IPS-18c (cell line): ENCODE results near the gene ACAP3.

Experiments used
- H3K4me3 ChIP-seq: 2 replicates; pipeline ENCODE4 v1.7.0; 2013; ENCODE audit warnings: low read depth, mild to moderate bottlenecking, low read length, moderate library complexity; ENCODE audit not compliant: insufficient read depth
- H3K9me3 ChIP-seq: one replicate; pipeline ENCODE4 v1.6.1; 2013; ENCODE audit warnings: mild to moderate bottlenecking, low read length, moderate library complexity; ENCODE audit not compliant: control insufficient read depth, insufficient read depth

ACAP3 gene

GRCh38 chr1:1297802-1298424 is 9.8 kb downstream of the ACAP3 start:
- no peak overlapping the region for H3K4me3 ChIP-seq
- H3K9me3 ChIP-seq = no peaks in the 10 kb centered on the region

DNA sequence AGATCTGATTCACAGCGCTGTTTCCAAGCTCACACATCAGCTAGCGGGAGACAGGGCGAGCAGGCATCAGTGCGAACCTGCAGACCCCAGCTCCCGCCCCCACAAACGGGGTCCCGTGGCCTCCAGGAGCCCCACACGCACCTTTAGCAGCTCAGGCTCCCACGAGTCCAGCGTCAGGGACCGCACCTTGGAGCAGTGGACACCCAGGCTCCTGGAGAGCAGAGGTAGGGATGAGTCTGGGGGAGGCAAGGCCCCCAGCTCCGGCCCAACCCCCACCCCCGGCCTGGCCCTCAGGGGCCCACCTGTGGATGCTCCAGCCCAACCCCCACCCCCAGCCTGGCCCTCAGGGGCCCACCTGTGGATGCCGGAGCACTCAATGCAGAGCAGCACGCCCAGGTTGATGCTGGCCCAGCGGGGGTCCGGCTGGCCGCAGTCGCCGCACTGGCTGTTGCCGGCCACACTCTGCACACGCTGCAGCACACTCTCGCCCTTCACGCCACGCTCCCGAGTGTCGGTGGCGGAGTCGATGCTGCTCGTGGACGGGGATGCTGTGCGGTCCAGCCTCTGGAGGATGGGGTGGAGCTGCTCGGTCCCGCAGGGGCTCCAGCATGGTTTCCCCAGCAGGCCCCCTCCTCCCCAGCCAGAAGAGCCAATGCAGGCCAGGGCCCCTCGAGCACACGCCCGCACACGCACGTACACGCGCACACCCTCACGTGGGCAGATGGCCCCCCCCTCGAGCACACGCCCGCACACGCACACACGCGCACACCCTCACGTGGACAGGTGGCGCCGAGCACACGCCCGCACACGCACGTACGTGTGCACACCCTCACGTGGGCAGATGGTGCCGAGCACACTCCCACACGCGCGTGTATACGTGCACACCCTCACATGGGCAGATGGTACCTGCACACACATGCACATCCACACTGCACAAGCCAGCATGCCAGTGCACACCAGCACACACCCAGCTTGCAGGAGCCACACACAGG is 11.4 kb downstream of the ACAP3 start:
- H3K4me3 ChIP-seq = no peak overlapping the region
- H3K9me3 ChIP-seq = no peaks in the 10 kb centered on the region

GRCh38 chr1:1295154-1295923 is 12.4 kb downstream of the ACAP3 start:
- H3K9me3 ChIP-seq = no peaks in the 10 kb centered on the region
- H3K4me3 ChIP-seq = no peak overlapping the region

GRCh38 chr1:1294250-1294890 is 13.4 kb downstream of the ACAP3 start:
- H3K4me3 ChIP-seq = no peak overlapping the region

DNA sequence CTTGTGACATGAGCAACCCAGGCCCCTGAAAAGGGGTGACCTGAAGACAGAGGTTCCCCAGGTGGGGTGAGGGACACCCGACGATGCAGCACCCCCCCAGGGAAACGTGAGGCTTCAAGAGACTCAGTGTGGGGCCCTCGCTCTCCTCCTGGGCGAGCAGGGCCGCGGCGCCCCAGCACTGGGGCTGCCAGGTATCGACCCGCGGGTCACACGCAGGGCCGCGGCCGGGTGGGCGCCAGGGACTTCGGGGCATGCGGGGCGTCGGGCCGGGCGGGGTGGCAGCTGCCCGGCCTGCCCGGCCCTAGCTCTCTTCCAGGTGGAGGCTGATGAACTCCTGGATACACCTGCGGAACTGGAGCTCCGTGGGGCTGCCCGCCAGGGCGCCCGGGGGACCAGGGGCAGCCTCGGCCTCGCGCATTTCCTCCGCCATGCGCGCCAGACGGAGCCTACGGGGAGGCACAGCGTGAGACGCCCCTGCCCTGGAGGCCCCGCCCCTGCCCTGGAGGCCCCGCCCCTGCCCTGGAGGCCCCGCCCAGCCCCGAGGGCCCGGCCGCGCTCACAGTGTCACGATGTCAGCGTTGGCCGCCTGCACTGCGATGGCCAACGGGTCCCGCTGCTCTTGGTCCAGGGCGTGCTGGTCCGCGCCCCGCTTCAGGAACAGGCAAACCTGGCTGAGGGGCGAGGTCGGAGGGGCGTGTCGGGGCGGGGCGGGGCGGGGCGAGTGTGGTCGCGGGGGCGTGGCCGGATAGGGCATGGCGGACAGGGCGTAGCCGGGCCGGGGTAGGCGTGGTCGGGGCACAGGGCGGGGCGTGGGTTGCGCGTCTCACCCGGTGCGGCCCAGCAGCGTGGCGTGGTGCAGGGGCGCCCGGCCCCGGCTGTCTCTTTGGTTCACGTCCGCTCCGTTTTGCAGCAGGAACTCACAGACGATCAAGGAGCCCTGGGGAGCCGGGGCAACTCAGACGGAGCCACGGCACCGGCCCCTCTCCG is 14.2 kb downstream of the ACAP3 start:
- H3K9me3 ChIP-seq = no peaks in the 10 kb centered on the region
- no peak overlapping the region for H3K4me3 ChIP-seq

More at GRCh38 chr1:1294250-1294890, 13.4 kb downstream of the ACAP3 start:
- no peaks in the 10 kb centered on the region for H3K9me3 ChIP-seq

GRCh38 chr1:1292851-1293250 is 14.9 kb downstream of the ACAP3 start:
- Histone ChIP-seq H3K9me3 (no peaks in the 10 kb centered on the region), H3K4me3 (no peak overlapping the region)

- no peak overlapping the region for H3K4me3 ChIP-seq
These were observed 15.3 kb downstream of the ACAP3 start for GRCh38 chr1:1292442-1292779.

DNA sequence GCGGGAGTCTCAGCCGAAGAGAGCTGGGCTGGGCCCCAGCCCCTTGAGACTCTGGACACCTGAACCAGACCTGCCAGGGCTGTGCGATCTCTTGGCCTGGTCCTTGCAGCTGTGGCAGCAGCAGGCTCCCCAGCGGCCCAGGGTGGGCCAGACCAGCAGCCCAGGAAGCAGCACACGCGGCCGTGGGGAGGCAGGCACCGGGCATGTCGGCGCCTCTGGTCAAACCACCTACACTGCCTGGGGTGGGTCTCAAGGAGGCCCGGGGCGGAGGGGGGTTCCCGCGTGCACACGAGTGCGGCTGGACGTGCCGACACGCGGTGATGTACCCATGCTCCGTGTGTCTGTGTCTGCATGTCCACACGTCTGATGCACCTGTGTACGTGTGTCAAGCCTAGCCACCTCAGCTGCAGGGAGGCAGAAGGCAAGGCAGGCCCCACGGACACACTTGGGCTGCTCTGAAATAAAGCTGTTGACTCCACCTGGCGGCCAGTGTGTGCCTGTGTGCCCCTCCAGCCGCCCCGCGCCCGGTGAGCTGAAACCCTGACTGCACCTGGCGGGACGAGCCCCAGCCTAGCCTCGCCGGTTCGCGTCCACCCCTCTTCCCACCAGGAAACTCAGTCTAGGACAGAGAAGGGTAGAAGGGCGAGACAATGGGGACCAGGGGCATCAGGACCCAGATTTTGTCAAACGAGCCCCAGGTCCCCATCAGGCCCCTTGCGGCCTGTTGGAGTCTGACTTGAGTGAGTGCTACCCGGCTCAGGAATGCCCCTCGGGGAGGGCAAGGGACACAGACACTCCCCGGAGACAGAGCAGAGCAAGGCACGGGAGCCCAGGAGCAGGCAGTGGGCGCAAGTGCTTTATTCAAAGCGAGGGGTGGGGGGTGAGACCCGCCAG is 15.9 kb downstream of the ACAP3 start:
- no peak overlapping the region for H3K4me3 ChIP-seq
- no peaks in the 10 kb centered on the region for H3K9me3 ChIP-seq

More at GRCh38 chr1:1292442-1292779, 15.3 kb downstream of the ACAP3 start:
- no peaks in the 10 kb centered on the region for H3K9me3 ChIP-seq

- H3K9me3 ChIP-seq = no peaks in the 10 kb centered on the region
- H3K4me3 ChIP-seq = no peak overlapping the region
These were observed 16.7 kb downstream of the ACAP3 start for GRCh38 chr1:1291023-1291528.

- Histone ChIP-seq H3K9me3 (no peaks in the 10 kb centered on the region), H3K4me3 (no peak overlapping the region)
These were observed 17.4 kb downstream of the ACAP3 start for GRCh38 chr1:1290238-1290731.

GRCh38 chr1:1287288-1288110 is 20.2 kb downstream of the ACAP3 start:
- Histone ChIP-seq H3K4me3 (no peak overlapping the region), H3K9me3 (no peaks in the 10 kb centered on the region)

GRCh38 chr1:1286313-1287261 is 21.1 kb downstream of the ACAP3 start:
- Histone ChIP-seq H3K4me3 (no peak overlapping the region), H3K9me3 (no peaks in the 10 kb centered on the region)

DNA sequence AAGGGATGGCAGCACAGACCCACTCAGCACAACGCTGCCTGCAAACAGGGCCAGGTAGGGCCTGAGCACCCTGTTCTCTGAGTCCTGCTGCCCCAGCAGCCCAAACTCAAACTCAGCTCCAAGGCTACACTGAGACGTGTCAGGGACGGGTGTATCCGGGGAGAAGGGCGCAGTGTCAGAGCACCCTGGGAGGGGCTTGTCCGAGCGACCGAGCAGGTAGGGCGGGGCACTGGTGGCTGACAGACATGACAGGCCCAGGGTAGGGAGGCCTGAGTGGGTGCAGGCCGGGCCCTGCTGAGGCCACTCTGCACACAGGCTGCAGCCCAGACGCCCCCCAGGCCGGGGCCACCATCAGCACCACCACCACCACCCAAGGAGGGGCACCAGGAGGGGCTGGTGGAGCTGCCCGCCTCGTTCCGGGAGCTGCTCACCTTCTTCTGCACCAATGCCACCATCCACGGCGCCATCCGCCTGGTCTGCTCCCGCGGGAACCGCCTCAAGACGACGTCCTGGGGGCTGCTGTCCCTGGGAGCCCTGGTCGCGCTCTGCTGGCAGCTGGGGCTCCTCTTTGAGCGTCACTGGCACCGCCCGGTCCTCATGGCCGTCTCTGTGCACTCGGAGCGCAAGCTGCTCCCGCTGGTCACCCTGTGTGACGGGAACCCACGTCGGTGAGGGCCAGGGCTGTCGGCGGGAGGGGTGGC is 22.0 kb downstream of the ACAP3 start:
- no peaks in the 10 kb centered on the region for H3K9me3 ChIP-seq
- H3K4me3 ChIP-seq = no peak overlapping the region
